Measurements from ENCODE around the gene NEXN.

- TF ChIP-seq CTCF (IDR thresholded peaks at IDR 0.05; ENCODE audit: low read depth, low read length, poor library complexity, severe bottlenecking), result no peak
- no peak for TF ChIP-seq EZH2phosphoT487 (IDR thresholded peaks at IDR 0.05; ENCODE audit: borderline replicate concordance, low read length)
Observed at GRCh38 chr1:77970192-77970591, 81.8 kb downstream of the NEXN start.
